Effector memory CD4-positive, alpha-beta T cell (primary cell): ENCODE data around the gene MBD3L4.

ENCODE experiments used
- DNase-seq, 3 donors: peaks; one replicate each; pipeline ENCODE4 v3.0.0-alpha.2; 2020
- H3K27ac ChIP-seq: 2 replicates; pipeline ENCODE4 v1.7.0; 2013; ENCODE audit warnings: mild to moderate bottlenecking, low read length, moderate library complexity; ENCODE audit not compliant: insufficient read depth, poor library complexity, severe bottlenecking
- H3K27me3 ChIP-seq: replicated peaks from 2 replicates; pipeline ENCODE4 v1.7.0; 2013; ENCODE audit warnings: mild to moderate bottlenecking, low read length; ENCODE audit not compliant: insufficient read depth, control insufficient read depth, poor library complexity, severe bottlenecking
- H3K36me3 ChIP-seq: 2 replicates; pipeline ENCODE4 v1.7.0; 2013; ENCODE audit warnings: mild to moderate bottlenecking, low read length, moderate library complexity; ENCODE audit not compliant: control insufficient read depth, insufficient read depth
- H3K4me1 ChIP-seq: 2 replicates; pipeline ENCODE4 v1.7.0; 2013; ENCODE audit warnings: low read length, mild to moderate bottlenecking; ENCODE audit not compliant: control insufficient read depth, insufficient read depth, poor library complexity, severe bottlenecking
- H3K4me3 ChIP-seq: 2 replicates; pipeline ENCODE4 v1.7.0; 2013; ENCODE audit warnings: low read length, low read depth, mild to moderate bottlenecking; ENCODE audit not compliant: insufficient read depth, poor library complexity, severe bottlenecking
- H3K9me3 ChIP-seq: 2 replicates; pipeline ENCODE4 v1.7.0; 2013; ENCODE audit warnings: mild to moderate bottlenecking, low read length, moderate library complexity; ENCODE audit not compliant: control insufficient read depth

Gene MBD3L4

GRCh38 chr19:7007859-7008258, 32.1 kb downstream of the MBD3L4 start:
- H3K9me3 ChIP-seq: no peaks in the 10 kb centered on the region
- H3K4me1 ChIP-seq: peaks cover 19% of the 10 kb centered on the region
- H3K36me3 ChIP-seq: no peaks in the 10 kb centered on the region
- no peak overlapping the region for H3K27ac ChIP-seq
- no peaks in the 10 kb centered on the region for H3K27me3 ChIP-seq
- H3K4me3 ChIP-seq: no peak overlapping the region
- DNase-seq: no peak

DNA sequence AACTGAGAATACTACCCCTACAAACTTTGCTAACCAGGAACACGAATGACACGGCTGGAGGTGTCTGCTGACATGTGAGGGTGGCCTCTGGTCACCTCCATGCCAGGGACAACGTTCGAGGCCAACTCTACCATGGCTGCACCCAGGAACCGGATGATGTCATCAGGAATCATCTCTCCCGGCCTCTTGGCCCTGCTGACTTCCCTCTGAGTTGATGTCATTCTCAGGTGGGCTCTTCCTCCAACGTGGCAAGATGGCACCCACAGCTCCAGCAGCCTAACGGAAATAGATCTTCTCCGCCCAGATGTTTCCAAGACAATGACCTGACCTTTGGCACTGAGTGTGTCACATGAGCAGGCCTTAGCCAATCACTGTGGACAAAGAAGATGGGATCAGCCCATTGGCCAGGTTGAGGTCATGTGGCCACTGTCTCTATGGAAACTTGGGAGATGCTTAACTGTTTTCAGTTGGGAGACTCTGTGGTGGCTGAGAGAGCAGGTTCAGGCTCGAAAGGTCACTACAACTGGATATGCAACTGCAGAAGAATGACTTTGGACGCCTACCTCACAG, 33.8 kb downstream of the MBD3L4 start:
- Histone ChIP-seq H3K27me3 (no peaks in the 10 kb centered on the region), H3K9me3 (no peaks in the 10 kb centered on the region), H3K4me1 (peaks cover 19% of the 10 kb centered on the region), H3K36me3 (no peaks in the 10 kb centered on the region), H3K27ac (no peak overlapping the region), H3K4me3 (no peak overlapping the region)
- no peak for DNase-seq

- no peak for DNase-seq
- Histone ChIP-seq H3K9me3 (no peaks in the 10 kb centered on the region), H3K4me3 (no peak overlapping the region)
These were observed 35.6 kb downstream of the MBD3L4 start for GRCh38 chr19:7004313-7004931.

DNA sequence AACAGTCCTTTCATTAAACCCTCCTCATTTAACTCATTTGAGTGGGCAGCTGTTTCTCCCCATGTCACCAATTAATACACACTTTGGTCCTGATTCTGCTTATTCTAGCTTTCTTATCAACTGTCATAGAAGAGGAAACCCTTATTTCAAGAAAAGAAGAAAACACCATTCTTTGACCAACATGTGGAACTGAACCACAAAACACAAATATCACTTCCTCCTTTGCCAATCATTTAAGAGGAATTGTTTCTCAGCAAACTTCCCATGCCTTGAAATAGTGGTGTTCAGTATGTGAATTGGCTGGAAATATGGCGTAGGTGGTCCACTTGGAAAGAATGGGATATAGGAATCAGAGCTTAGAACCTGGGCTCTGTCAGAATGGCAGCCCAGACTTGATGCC, 39.2 kb downstream of the MBD3L4 start:
- Histone ChIP-seq H3K9me3 (no peaks in the 10 kb centered on the region), H3K27ac (no peak overlapping the region)

More at GRCh38 chr19:7004313-7004931, 35.6 kb downstream of the MBD3L4 start:
- Histone ChIP-seq H3K36me3 (no peaks in the 10 kb centered on the region), H3K27me3 (no peaks in the 10 kb centered on the region), H3K4me1 (peaks cover 14% of the 10 kb centered on the region), H3K27ac (no peak overlapping the region)

DNA sequence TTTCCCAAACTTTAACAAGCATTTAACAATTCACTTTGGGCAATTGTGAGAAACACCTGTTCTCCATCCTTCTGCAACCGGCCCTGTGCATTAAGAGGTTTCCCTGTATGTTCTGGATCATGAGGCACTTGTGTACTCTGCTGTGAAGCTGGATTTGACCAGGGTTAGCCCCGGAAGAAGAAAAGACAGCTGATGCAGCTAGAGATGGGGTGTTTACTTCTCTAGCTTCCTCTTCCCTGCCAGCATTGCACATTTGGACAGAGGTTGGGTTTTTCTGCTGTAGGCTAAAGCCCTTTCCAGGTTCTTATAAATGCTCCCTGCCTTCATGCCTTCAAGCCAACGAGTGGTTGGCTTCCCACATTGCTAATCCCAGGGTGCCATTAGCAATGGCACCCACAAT, 39.6 kb downstream of the MBD3L4 start:
- DNase-seq: no peak
- H3K27ac ChIP-seq: no peak overlapping the region
- H3K36me3 ChIP-seq: no peaks in the 10 kb centered on the region
- no peak overlapping the region for H3K4me3 ChIP-seq
- no peaks in the 10 kb centered on the region for H3K4me1 ChIP-seq
- H3K9me3 ChIP-seq: no peaks in the 10 kb centered on the region
- no peaks in the 10 kb centered on the region for H3K27me3 ChIP-seq

More for the DNA sequence above, 39.2 kb downstream of the MBD3L4 start:
- H3K36me3 ChIP-seq: no peaks in the 10 kb centered on the region
- DNase-seq: no peak
- no peaks in the 10 kb centered on the region for H3K27me3 ChIP-seq
- no peaks in the 10 kb centered on the region for H3K4me1 ChIP-seq
- no peak overlapping the region for H3K4me3 ChIP-seq

DNA sequence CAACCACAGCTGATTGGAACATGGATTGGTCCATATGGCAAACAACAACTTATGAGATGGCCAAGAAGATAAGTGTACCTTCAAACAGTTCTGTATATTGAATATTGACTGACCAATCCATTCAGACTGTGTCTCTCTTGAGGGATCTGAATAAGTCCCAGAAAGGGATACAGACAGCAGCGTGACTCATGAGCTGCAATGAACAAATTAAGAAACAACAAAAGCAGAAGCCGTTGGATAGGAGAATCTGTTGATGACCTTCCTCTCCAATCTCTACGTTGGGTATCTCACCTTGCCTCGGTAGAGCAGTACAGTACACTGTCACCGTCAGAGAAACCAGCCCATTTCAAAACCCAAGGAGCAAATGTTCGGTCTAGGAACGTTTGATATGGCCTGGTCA, 40.0 kb downstream of the MBD3L4 start:
- no peaks in the 10 kb centered on the region for H3K9me3 ChIP-seq
- no peak overlapping the region for H3K27ac ChIP-seq
- H3K4me3 ChIP-seq: no peak overlapping the region
- H3K4me1 ChIP-seq: no peaks in the 10 kb centered on the region
- DNase-seq: no peak
- no peaks in the 10 kb centered on the region for H3K36me3 ChIP-seq
- H3K27me3 ChIP-seq: no peaks in the 10 kb centered on the region

- H3K4me1 ChIP-seq: no peaks in the 10 kb centered on the region
- DNase-seq: no peak
- no peaks in the 10 kb centered on the region for H3K36me3 ChIP-seq
- peak overlapping the region; percentile 6 for H3K4me3 ChIP-seq
- H3K27ac ChIP-seq: no peak overlapping the region
- H3K27me3 ChIP-seq: no peaks in the 10 kb centered on the region
- no peaks in the 10 kb centered on the region for H3K9me3 ChIP-seq
These were observed 42.1 kb downstream of the MBD3L4 start for GRCh38 chr19:6997679-6998445.

DNA sequence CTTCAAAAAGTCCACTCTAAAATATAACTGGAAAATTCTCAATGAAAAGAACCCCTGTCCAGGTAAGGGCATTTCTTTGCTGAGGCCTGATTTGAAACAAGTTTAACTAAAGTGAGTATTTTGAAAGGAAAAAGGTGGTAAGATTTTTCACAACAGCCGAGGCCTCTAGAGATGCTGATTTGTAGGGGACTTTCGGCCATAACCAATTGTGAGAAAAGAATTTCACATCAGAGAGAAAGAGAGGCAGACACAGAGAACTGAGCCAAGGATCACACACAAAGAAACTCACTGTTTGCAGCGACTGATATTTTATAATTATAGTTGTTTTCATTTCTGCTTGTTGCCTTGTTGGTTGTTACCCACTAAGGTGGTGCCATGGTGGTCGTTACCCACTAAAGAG, 43.2 kb downstream of the MBD3L4 start:
- DNase-seq: no peak
- no peaks in the 10 kb centered on the region for H3K36me3 ChIP-seq
- no peak overlapping the region for H3K27ac ChIP-seq
- no peak overlapping the region for H3K4me3 ChIP-seq
- no peaks in the 10 kb centered on the region for H3K9me3 ChIP-seq
- no peaks in the 10 kb centered on the region for H3K27me3 ChIP-seq
- no peaks in the 10 kb centered on the region for H3K4me1 ChIP-seq

GRCh38 chr19:6995054-6995453, 44.9 kb downstream of the MBD3L4 start:
- Histone ChIP-seq H3K9me3 (no peaks in the 10 kb centered on the region), H3K27me3 (no peaks in the 10 kb centered on the region), H3K36me3 (no peaks in the 10 kb centered on the region), H3K4me1 (no peaks in the 10 kb centered on the region), H3K27ac (no peak overlapping the region), H3K4me3 (no peak overlapping the region)
- no peak for DNase-seq

- Histone ChIP-seq H3K27me3 (no peaks in the 10 kb centered on the region), H3K36me3 (peaks cover 2% of the 10 kb centered on the region), H3K4me1 (no peaks in the 10 kb centered on the region), H3K4me3 (no peak overlapping the region), H3K27ac (no peak overlapping the region), H3K9me3 (no peaks in the 10 kb centered on the region)
- no peak for DNase-seq
These were observed 51.7 kb downstream of the MBD3L4 start for GRCh38 chr19:6988257-6988656.
